Skeletal muscle tissue (tissue), 4 donors: ENCODE results near the gene HLA-DMB. TPM values are rescaled to one million over a fixed set of nuclear protein-coding genes. Genes with fewer than 3 reads are reported as not detected.
A peak's percentile ranks its signal among the peaks of the same experiment; 100 is the strongest.

Experiments
- H3K27ac ChIP-seq: one replicate; pipeline ENCODE4 v1.7.0; 2013; ENCODE audit warnings: mild to moderate bottlenecking, low read depth, low read length, inconsistent platforms
- H3K27me3 ChIP-seq, 3 donors: one replicate each; pipeline ENCODE4 v1.7.0; 2013; ENCODE audit warnings: low read length in 3 of 3; ENCODE audit not compliant: control insufficient read depth in 3 of 3, insufficient read depth in 3 of 3
- H3K36me3 ChIP-seq, 3 donors: one replicate each; pipeline ENCODE4 v1.7.0; 2013; ENCODE audit warnings: low read length in 3 of 3; ENCODE audit not compliant: control insufficient read depth in 3 of 3, insufficient read depth in 3 of 3
- H3K4me1 ChIP-seq, 3 donors: one replicate each; pipeline ENCODE4 v1.7.0; 2013; ENCODE audit warnings: low read length in 3 of 3, mild to moderate bottlenecking in 3 of 3; ENCODE audit not compliant: control insufficient read depth in 3 of 3, insufficient read depth in 3 of 3
- H3K4me3 ChIP-seq, 3 donors: one replicate each; pipeline ENCODE4 v1.7.0; 2013; ENCODE audit warnings: low read length in 3 of 3
- H3K9ac ChIP-seq, 3 donors: one replicate each; pipeline ENCODE4 v1.7.0; 2013; ENCODE audit warnings: low read length in 3 of 3, mild to moderate bottlenecking in 3 of 3, moderate library complexity in 2 of 3, low read depth in 1 of 3
- H3K9me3 ChIP-seq, 3 donors: one replicate each; pipeline ENCODE4 v1.7.0; 2013; ENCODE audit warnings: low read length in 3 of 3; ENCODE audit not compliant: control insufficient read depth in 3 of 3
- total RNA-seq: library from RNA; depleted of rRNA; stranded (reverse); fragments of >200 nt; gene quantifications from one replicate; pipeline ENCODE4 v1.2.3, GENCODE V29; 2014
- donor health status: Osteomylitis.

The HLA-DMB gene
- total RNA-seq, 1 donor from 2014 or later = 6.3 TPM

DNA sequence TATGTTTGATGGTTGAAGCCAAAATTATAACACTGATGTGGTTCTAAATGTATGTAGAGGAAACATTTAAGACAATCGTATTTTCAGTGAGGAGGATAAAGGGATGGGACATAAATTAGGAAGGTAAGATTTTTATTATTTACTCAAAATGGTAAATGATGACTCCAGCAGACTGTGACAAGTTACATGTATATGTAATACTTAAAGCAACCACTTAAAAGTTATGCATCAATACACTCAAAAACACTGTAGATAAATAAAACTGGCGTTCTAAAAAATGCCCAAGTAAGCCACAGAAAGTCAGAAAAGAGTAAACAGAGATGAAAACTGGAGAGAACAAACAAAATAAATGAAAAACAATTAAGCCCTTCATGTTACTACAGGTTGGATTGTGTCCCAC, 18.7 kb downstream of the HLA-DMB start:
- no peak overlapping the region for H3K9ac ChIP-seq
- H3K27me3 ChIP-seq = no peaks in the 10 kb centered on the region
- no peak overlapping the region for H3K27ac ChIP-seq
- H3K36me3 ChIP-seq = no peaks in the 10 kb centered on the region
- H3K9me3 ChIP-seq = no peaks in the 10 kb centered on the region
- no peaks in the 10 kb centered on the region for H3K4me1 ChIP-seq
- H3K4me3 ChIP-seq = no peak overlapping the region

DNA sequence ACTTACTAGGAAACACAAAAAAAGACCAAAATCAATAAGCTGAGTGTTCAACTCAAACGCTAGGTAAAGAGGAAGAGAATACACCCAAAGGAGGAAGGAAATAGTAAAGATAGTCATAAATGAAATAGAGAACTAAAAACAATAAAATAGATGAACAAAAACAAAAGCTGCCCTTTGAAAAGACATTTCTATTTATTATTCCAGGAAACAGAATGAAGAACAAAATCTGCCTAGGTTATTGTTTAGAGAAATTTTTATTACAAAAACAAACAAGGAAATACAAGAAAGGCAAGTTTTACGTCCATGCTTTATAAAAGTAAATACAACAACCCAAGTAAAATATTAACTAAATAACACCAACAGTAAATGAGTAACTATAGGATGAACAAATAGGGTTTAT, 20.1 kb downstream of the HLA-DMB start:
- Histone ChIP-seq H3K36me3 (no peaks in the 10 kb centered on the region), H3K9me3 (no peaks in the 10 kb centered on the region), H3K27me3 (no peaks in the 10 kb centered on the region), H3K9ac (no peak overlapping the region), H3K27ac (no peak overlapping the region), H3K4me1 (no peaks in the 10 kb centered on the region), H3K4me3 (no peak overlapping the region)

DNA sequence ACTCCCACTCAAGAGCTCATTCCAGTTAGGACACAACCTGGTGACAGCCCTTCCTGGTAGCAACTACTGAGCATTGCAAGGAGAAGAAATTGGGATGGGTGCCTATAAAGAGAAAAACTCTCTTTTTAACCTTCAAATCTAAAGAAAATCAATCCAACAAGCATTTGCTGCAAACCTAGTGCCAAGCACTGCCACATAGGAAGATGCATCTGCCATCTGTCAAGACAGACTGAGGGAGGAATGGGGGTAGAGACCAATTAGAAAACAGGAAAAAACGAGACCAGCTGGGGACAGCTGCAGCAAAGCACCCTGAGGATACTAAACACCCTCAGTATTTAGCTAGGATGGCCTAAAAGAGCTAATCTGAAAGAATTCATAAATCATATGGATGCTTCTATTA, 27.9 kb downstream of the HLA-DMB start:
- Histone ChIP-seq H3K4me3 (no peak overlapping the region), H3K27me3 (peaks cover 0 to 7% (median 3%) of the 10 kb centered on the region in 3 donors), H3K9me3 (no peaks in the 10 kb centered on the region), H3K9ac (no peak overlapping the region), H3K27ac (no peak overlapping the region), H3K4me1 (no peaks in the 10 kb centered on the region), H3K36me3 (no peaks in the 10 kb centered on the region)

DNA sequence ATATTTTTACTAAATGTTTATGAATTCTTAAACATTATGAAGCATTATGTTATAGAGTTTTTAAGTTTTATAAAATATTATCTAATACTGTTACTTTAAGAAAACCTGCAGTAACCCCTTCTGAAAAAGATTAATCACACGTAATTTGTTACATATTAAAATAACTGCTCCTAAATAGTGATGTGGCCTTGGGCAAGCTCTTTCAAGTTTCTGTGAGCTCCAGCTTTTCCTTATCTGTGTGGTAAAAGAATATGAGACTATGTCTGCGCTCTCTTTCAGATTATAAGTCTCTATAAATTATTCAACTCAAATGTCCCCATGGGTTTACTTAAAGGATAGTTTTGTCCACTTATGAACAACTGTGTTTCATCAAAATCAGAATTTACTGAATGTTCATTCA, 31.9 kb downstream of the HLA-DMB start:
- H3K9ac ChIP-seq = no peak overlapping the region
- H3K9me3 ChIP-seq = no peaks in the 10 kb centered on the region
- peaks cover 0 to 7% (median 3%) of the 10 kb centered on the region in 3 donors for H3K27me3 ChIP-seq
- H3K27ac ChIP-seq = no peak overlapping the region
- H3K4me1 ChIP-seq = no peaks in the 10 kb centered on the region
- H3K4me3 ChIP-seq = no peak overlapping the region
- no peaks in the 10 kb centered on the region for H3K36me3 ChIP-seq

DNA sequence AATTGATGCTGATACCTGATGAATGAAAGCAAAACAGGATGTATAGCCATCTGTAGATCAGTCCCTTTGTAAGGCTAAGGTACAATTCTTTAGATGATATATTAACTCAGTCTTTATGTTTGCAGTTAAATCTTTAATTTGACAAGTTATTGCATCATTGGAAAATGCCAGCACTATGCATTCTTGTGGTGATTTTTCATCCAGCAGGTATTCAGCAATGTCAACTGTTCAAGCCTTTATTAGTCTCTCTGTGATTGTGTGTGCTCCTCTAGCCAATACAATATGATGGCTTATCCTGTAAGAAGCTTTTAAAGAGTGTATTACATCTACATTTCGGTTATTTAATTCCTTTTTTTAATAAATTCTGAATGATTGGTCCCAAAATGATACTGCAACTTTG, 34.3 kb downstream of the HLA-DMB start:
- Histone ChIP-seq H3K27me3 (peaks cover 0 to 3% (median 0%) of the 10 kb centered on the region in 3 donors), H3K4me3 (no peak overlapping the region), H3K9ac (no peak overlapping the region), H3K4me1 (no peaks in the 10 kb centered on the region), H3K9me3 (no peaks in the 10 kb centered on the region), H3K36me3 (no peaks in the 10 kb centered on the region), H3K27ac (no peak overlapping the region)

DNA sequence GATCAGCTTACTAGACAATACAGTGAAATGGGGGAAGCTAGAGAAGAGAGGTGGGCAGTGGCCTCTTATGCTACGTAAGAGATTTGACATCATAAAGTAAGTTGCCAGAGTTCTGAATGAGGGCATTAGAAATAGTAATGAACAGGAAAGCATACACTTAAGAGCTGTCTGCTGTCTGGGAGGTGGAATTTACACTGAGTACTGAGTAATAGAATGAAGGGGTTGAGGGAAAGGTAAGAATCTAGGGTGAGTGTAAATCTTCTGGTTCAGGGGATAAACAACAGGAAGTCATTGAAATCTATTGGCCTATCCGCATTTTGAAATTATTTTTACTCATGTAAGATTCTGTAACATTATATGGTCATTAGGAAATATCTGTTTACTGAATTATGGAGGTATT, 35.8 kb downstream of the HLA-DMB start:
- no peak overlapping the region for H3K4me3 ChIP-seq
- H3K9ac ChIP-seq = no peak overlapping the region
- no peaks in the 10 kb centered on the region for H3K27me3 ChIP-seq
- H3K9me3 ChIP-seq = no peaks in the 10 kb centered on the region
- no peaks in the 10 kb centered on the region for H3K4me1 ChIP-seq
- no peak overlapping the region for H3K27ac ChIP-seq
- no peaks in the 10 kb centered on the region for H3K36me3 ChIP-seq

DNA sequence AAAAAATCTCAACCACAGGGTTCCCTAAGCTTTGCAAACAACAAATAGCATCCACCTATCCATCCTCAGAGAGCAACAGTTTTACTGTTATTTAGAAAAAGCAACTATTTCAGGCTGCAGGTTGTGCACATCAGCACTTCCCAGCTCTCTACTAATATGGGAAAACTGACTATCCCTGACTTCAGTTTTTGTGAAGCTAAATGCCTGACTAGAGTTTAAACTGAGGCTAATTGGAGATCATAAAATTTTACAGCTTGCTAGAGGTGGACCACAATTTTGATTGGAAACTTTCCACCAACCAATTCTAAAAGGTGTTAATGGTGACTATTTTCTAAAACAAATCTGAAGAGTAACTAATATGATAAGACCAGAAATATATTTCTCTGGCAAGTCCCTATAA, 36.9 kb downstream of the HLA-DMB start:
- Histone ChIP-seq H3K27me3 (no peaks in the 10 kb centered on the region), H3K36me3 (no peaks in the 10 kb centered on the region), H3K4me1 (no peaks in the 10 kb centered on the region), H3K27ac (no peak overlapping the region), H3K4me3 (no peak overlapping the region), H3K9me3 (no peaks in the 10 kb centered on the region), H3K9ac (no peak overlapping the region)

DNA sequence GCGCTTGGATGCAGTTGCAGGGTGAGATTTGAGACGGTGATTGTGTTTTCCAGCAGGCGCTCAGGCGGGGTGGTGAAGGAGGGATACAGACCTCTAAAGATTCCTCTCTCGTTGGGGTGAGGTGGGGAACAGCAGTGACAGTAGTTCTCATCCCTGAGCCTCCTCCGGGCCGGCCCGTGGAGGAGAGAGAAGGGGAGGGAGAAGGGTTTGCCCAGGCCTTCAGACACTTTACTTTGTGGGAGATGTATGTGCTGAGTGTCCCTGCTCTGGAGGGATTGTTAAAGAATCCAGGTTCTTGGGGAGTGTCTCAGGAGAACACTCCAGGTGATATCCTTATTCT, 45.9 kb downstream of the HLA-DMB start:
- Histone ChIP-seq H3K27ac (peak overlapping the region; percentile 88), H3K4me1 (peaks cover 10 to 14% (median 13%) of the 10 kb centered on the region in 3 donors), H3K36me3 (no peaks in the 10 kb centered on the region), H3K9me3 (no peaks in the 10 kb centered on the region), H3K9ac (peak overlapping the region; percentile 86 to 90 (median 87)), H3K4me3 (peak overlapping the region; percentile 87 to 93 (median 91)), H3K27me3 (no peaks in the 10 kb centered on the region)

DNA sequence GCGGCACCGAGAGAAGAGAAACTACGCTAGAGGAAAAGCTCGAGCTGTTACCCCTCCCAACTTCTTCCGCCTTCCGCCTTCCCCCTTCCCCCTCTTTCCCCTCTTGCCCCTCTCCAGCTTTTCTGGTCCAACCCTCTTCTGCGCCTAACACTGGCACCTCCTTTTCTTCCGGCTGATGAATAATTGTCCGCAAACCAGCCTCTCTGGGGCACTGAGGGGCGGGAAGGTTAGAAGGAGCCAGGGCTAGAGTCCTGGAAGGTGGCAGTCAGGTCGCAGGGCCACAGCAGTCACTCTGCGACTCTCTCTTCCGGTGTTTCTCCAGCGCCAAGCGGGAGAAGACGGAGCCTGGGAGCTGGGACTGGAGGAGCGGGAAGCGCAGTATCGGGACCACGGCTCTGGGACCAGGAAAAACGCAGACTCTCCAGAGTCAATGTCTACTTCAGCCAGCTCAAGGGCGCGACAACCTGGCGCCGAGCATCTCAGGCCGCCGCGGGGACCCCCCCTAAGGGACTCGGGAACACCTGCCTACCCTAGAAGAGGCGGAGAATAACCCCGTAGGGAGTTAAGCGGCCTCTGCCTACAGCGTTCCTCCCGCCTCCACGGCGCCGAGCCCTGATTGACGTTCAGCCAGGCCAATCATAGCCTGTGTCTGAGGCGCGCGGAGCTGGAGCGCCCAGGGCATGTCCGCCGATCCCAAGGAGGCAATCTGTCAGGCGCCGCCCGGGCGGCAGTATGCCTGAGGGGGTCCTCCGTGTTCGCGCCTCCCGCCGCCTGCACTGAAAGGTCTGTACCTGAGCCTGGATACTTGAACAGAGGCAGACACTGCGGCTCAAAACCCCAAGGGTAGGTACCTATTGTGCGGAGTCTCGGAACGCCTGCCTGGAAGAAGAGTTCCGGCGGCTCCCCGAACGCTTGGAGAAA, 46.5 kb downstream of the HLA-DMB start:
- H3K27ac ChIP-seq = peak overlapping the region; percentile 88
- H3K4me3 ChIP-seq = peak overlapping the region; percentile 87 to 93 (median 91)
- no peaks in the 10 kb centered on the region for H3K9me3 ChIP-seq
- peak overlapping the region; percentile 86 to 90 (median 87) for H3K9ac ChIP-seq
- H3K36me3 ChIP-seq = no peaks in the 10 kb centered on the region
- H3K27me3 ChIP-seq = no peaks in the 10 kb centered on the region
- H3K4me1 ChIP-seq = peaks cover 10 to 14% (median 13%) of the 10 kb centered on the region in 3 donors

DNA sequence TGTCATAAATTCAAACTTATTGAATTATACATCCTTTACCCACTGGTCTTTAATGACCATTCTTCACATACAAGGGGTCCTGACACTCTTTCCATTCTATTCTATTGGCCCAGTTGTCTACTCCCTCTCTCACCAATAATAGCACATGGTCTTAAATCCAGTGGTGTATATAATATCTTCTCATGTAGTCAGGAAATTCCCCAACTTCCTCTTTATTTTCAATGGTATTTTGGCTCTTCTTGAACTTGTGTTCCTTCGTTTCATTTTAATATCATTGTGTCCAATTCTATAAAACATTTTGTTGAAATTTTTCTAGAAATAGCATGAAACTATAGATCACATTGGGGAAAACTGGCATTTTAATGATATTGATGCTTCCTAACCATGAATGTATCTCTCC, 50.0 kb downstream of the HLA-DMB start:
- peaks cover 10 to 14% (median 13%) of the 10 kb centered on the region in 3 donors for H3K4me1 ChIP-seq
- no peaks in the 10 kb centered on the region for H3K27me3 ChIP-seq
- H3K9ac ChIP-seq = no peak overlapping the region
- H3K9me3 ChIP-seq = no peaks in the 10 kb centered on the region
- H3K27ac ChIP-seq = no peak overlapping the region
- no peaks in the 10 kb centered on the region for H3K36me3 ChIP-seq
- H3K4me3 ChIP-seq = no peak overlapping the region
